HepG2 (cell line): Measurements from ENCODE around the gene PRKCG. TPM values are rescaled to one million over a fixed set of nuclear protein-coding genes. Genes with fewer than 3 reads are reported as not detected.

Experiments used
- AHR ChIP-seq: IDR thresholded peaks from 2 replicates; pipeline ENCODE4 v1.6.1; 2018; ENCODE audit warnings: missing genetic modification reagents, missing compliant biosample characterization
- EHMT2 ChIP-seq: fragments of 200-600 bp; sonication (generic); IDR thresholded peaks from 2 replicates; pipeline ENCODE4 v1.7.0; 2017; ENCODE audit warnings: antibody characterized with exemption, low read depth, low read length, borderline replicate concordance
- GABPB1 ChIP-seq: IDR thresholded peaks from 2 replicates; pipeline ENCODE4 v1.6.1; 2016; ENCODE audit warnings: mild to moderate bottlenecking, missing genetic modification reagents, moderate library complexity, missing compliant biosample characterization
- ISL2 ChIP-seq: sonication (generic); formaldehyde crosslinking; IDR thresholded peaks from 2 replicates; pipeline ENCODE4 v1.5.0; 2020; ENCODE audit warnings: missing genetic modification reagents
- JARID2 ChIP-seq: sonication (generic); formaldehyde crosslinking; IDR thresholded peaks from 2 replicates; pipeline ENCODE4 v1.8.1; 2023; ENCODE audit warnings: missing genetic modification reagents, inconsistent platforms; ENCODE audit not compliant: insufficient replicate concordance
- NCOA5 ChIP-seq: sonication (generic); formaldehyde crosslinking; IDR thresholded peaks from 2 replicates; pipeline ENCODE4 v1.4.0; 2020; ENCODE audit warnings: missing genetic modification reagents
- PAF1 ChIP-seq: IDR thresholded peaks from 2 replicates; pipeline ENCODE4 v1.6.1; 2016; ENCODE audit warnings: missing genetic modification reagents, missing compliant biosample characterization
- PLRG1 ChIP-seq: fragments of 450-650 bp; conservative IDR thresholded peaks from 2 replicates; pipeline ENCODE4 v1.6.1; 2016
- RAD21 ChIP-seq: fragments of 450-650 bp; formaldehyde crosslinking; IDR thresholded peaks from 2 replicates; pipeline ENCODE4 v1.5.0; 2020; ENCODE audit warnings: mild to moderate bottlenecking
- RARA ChIP-seq: IDR thresholded peaks from 2 replicates; pipeline ENCODE4 v1.6.1; 2016; ENCODE audit warnings: missing genetic modification reagents, missing compliant biosample characterization
- RXRB ChIP-seq: IDR thresholded peaks from 2 replicates; pipeline ENCODE4 v1.6.1; 2016; ENCODE audit warnings: borderline replicate concordance, missing genetic modification reagents, missing compliant biosample characterization
- SPEN ChIP-seq: sonication (generic); formaldehyde crosslinking; IDR thresholded peaks from 2 replicates; pipeline ENCODE4 v1.5.1; 2020; ENCODE audit warnings: low read depth, mild to moderate bottlenecking, missing genetic modification reagents
- SRSF4 ChIP-seq: fragments of 200-400 bp; formaldehyde crosslinking; IDR thresholded peaks from one replicate; pipeline ENCODE4 v1.6.1; 2018; ENCODE audit warnings: mild to moderate bottlenecking, low read depth, low read length, moderate library complexity; ENCODE audit not compliant: poor library complexity, severe bottlenecking
- TRIM24 ChIP-seq: sonication (generic); formaldehyde crosslinking; IDR thresholded peaks from 2 replicates; pipeline ENCODE4 v1.8.0; 2022; ENCODE audit warnings: mild to moderate bottlenecking, missing genetic modification reagents
- ZBTB2 ChIP-seq: sonication (generic); formaldehyde crosslinking; IDR thresholded peaks from 2 replicates; pipeline ENCODE4 v1.8.0; 2022; ENCODE audit warnings: low read depth, missing genetic modification reagents
- ZBTB33 ChIP-seq: sonication (generic); formaldehyde crosslinking; IDR thresholded peaks from 2 replicates; pipeline ENCODE4 v1.4.0; 2020; ENCODE audit warnings: missing genetic modification reagents
- ZNF276 ChIP-seq: sonication (generic); formaldehyde crosslinking; IDR thresholded peaks from 2 replicates; pipeline ENCODE4 v1.4.0; 2020; ENCODE audit warnings: mild to moderate bottlenecking, low read depth, missing genetic modification reagents
- ZNF333 ChIP-seq: sonication (generic); formaldehyde crosslinking; IDR thresholded peaks from 2 replicates; pipeline ENCODE4 v1.4.0; 2020; ENCODE audit warnings: mild to moderate bottlenecking, missing genetic modification reagents, borderline replicate concordance
- ZNF550 ChIP-seq: sonication (generic); formaldehyde crosslinking; IDR thresholded peaks from 2 replicates; pipeline ENCODE4 v1.4.0; 2020; ENCODE audit warnings: mild to moderate bottlenecking, missing genetic modification reagents, borderline replicate concordance
- ZNF678 ChIP-seq: sonication (generic); formaldehyde crosslinking; IDR thresholded peaks from 2 replicates; pipeline ENCODE4 v1.4.0; 2020; ENCODE audit warnings: mild to moderate bottlenecking, missing genetic modification reagents
- ZNF883 ChIP-seq: sonication (generic); formaldehyde crosslinking; IDR thresholded peaks from 2 replicates; pipeline ENCODE4 v1.5.1; 2020; ENCODE audit warnings: mild to moderate bottlenecking, missing genetic modification reagents; ENCODE audit errors: not compliant biosample characterization
- ZSCAN25 ChIP-seq: sonication (generic); formaldehyde crosslinking; IDR thresholded peaks from 2 replicates; pipeline ENCODE4 v1.8.0; 2022; ENCODE audit warnings: mild to moderate bottlenecking, missing genetic modification reagents
- polyA plus RNA-seq, 8 experiments: library from polyadenylated mRNA; depleted of rRNA in 3 of 8; stranded (reverse) in 7 of 8; unstranded in 1 of 8; fragments of >200 nt; fragmentation: Illumina TruSeq in 4 of 8; extraction: Trizol in 4 of 8; gene quantifications; 2 replicates each; pipeline versions ENCODE4 v1.2.1 to v1.2.3, GENCODE V29; 2011 to 2016; ENCODE audit warnings: low read depth in 4 of 8, missing spikeins in 1 of 8, mixed read lengths in 1 of 8; ENCODE audit not compliant: insufficient read depth in 1 of 8
- total RNA-seq, 5 experiments: library from RNA; depleted of rRNA; stranded (reverse); fragments of >200 nt; fragmentation: Illumina TruSeq; extraction: Trizol; gene quantifications; 2 replicates each; pipeline ENCODE4 v1.2.3, GENCODE V29; 2016; ENCODE audit warnings: low read depth in 1 of 5
- TF ChIP-seq, protein P1 (sequence below): sonication (generic); formaldehyde crosslinking; conservative IDR thresholded peaks from 2 replicates; pipeline ENCODE4 v1.8.0; 2022; ENCODE audit warnings: missing genetic modification reagents
- TF ChIP-seq, protein P2 (sequence below): sonication (generic); formaldehyde crosslinking; IDR thresholded peaks from 2 replicates; pipeline ENCODE4 v1.4.0; 2020; ENCODE audit warnings: mild to moderate bottlenecking, missing genetic modification reagents

The PRKCG gene
- total and polyA plus RNA-seq, 2 of the 13 experiments (the other 11 are each of a cell fraction or from before 2014, with no cell fraction given), result 0.02 to 0.03 TPM

DNA sequence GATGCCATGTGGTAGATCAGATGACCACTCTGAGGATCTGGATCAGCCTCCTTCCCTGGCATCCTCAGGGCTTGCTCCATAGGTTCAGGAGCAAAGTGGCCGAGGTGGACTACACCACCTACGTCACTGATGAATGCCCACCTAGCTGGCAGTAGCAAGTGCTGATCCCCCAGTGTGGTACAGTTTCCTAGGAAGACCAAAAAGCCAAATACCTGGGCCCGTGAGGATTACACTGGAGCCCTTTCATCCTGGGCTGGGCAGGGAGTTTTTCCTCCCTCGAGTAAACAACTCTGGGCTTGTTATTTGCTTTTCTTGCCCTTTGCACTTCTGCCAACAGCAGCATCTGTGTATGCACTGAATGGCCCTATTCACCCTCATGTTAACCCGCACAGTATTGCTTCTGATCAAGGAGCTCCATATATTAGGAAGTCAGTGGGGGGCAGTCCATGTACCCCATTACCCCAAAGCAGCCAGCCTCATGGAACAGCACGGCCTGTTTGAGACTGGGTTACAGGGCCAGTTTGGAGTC is 17.6 kb upstream of the PRKCG start (continued):
- TF ChIP-seq PAF1 (CRISPR knock-in tag) (no peak), ZBTB2 (CRISPR knock-in tag) (no peak), RAD21 (CRISPR knock-in tag) (peak; percentile 49), AHR (peak; percentile 75; the same call in 1 of the 2 replicates), NCOA5 (CRISPR knock-in tag) (no peak), ZNF883 (no peak), EHMT2 (no peak), ISL2 (peak; percentile 93), ZBTB33 (peak; percentile 38; the same call in 1 of the 2 replicates), PLRG1 (no peak), ZNF276 (no peak), RARA (CRISPR knock-in tag) (peak; percentile 94), SPEN (CRISPR knock-in tag) (peak; percentile 53; the same call in 1 of the 2 replicates), ZSCAN25 (CRISPR knock-in tag) (peak; percentile 92), ZNF678 (CRISPR knock-in tag) (no peak), ZNF333 (CRISPR knock-in tag) (no peak), SRSF4 (no peak), ZNF550 (CRISPR knock-in tag) (peak; percentile 63; the same call in 1 of the 2 replicates), JARID2 (no peak), TRIM24 (CRISPR knock-in tag) (no peak), RXRB (peak; percentile 91), GABPB1 (CRISPR knock-in tag) (no peak)
- TF ChIP-seq, protein P1, sequence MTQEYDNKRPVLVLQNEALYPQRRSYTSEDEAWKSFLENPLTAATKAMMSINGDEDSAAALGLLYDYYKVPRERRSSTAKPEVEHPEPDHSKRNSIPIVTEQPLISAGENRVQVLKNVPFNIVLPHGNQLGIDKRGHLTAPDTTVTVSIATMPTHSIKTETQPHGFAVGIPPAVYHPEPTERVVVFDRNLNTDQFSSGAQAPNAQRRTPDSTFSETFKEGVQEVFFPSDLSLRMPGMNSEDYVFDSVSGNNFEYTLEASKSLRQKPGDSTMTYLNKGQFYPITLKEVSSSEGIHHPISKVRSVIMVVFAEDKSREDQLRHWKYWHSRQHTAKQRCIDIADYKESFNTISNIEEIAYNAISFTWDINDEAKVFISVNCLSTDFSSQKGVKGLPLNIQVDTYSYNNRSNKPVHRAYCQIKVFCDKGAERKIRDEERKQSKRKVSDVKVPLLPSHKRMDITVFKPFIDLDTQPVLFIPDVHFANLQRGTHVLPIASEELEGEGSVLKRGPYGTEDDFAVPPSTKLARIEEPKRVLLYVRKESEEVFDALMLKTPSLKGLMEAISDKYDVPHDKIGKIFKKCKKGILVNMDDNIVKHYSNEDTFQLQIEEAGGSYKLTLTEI, result no peak
- TF ChIP-seq, protein P2, sequence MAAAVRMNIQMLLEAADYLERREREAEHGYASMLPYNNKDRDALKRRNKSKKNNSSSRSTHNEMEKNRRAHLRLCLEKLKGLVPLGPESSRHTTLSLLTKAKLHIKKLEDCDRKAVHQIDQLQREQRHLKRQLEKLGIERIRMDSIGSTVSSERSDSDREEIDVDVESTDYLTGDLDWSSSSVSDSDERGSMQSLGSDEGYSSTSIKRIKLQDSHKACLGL, result no peak
